MM.1S (cell line): ENCODE measurements around the gene TTYH1.

Experiments used
- EZH2 ChIP-seq: fragments of 300-600 bp; sonication (generic); optimal IDR thresholded peaks from 2 replicates; pipeline ENCODE3; 2017; ENCODE audit warnings: low read depth, mild to moderate bottlenecking, antibody characterized with exemption, low read length, mixed read lengths
- EZH2phosphoT487 ChIP-seq: fragments of 300-600 bp; sonication (generic); IDR thresholded peaks from 2 replicates; pipeline ENCODE4 v1.6.1; 2018; ENCODE audit warnings: antibody characterized with exemption, low read length

GRCh38 chr19:54416695-54417491 is 1.6 kb downstream of the TTYH1 start:
- no peak for TF ChIP-seq EZH2phosphoT487
- TF ChIP-seq EZH2 = no peak
